GM18867 (cell line): ENCODE data around the gene GPR107.

Experiments
- ATAC-seq: cut with Tn5 transposase; IDR thresholded peaks from one replicate; pipeline ENCODE4 v1.9.1; 2021; ENCODE audit warnings: mild to moderate bottlenecking, moderate library complexity; ENCODE audit not compliant: unreplicated experiment

Gene GPR107

DNA sequence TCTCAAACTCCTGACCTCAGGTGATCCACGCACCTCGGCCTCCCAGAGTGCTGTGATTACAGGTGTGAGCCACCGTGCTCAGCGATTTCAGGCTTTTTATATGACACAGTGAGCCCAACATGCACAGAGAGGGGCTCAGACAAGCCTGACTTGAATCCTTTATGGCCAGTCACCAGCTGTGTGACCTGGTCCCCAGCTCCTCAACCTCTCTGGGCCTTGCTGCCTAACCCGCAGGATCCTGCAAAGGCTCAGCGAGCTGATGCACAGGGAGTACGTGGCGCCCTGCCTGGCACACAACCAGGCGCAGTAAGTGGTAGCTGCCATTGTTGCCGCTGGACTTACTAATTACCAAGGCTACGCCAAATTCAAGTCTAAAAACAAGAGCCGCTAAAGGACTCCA is 101.9 kb downstream of the GPR107 start:
- no peak for ATAC-seq

- ATAC-seq = no peak
These were observed 103.0 kb downstream of the GPR107 start for GRCh38 chr9:130156672-130157071.

DNA sequence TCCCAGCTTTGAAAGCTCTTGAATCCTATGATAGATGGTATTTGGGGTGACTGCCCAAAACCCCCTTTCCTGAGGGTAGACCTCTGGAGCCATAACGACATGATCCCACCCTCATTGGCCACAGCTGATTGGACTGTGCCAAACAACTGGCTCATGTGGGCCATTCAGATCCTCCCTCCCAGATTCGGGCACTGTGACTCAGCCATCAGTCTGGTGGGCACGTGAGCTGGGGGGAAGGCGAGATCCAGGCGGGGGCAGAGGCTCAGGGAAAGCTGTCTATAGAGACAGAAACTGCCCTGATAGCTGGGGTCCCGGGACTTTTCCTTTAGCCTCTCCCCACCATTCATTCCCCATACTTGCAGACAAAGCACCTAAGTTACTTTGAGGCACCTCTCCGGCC is 103.4 kb downstream of the GPR107 start:
- no peak for ATAC-seq

GRCh38 chr9:130158001-130158400 is 104.3 kb downstream of the GPR107 start:
- ATAC-seq = no peak

- no peak for ATAC-seq
These were observed 105.4 kb downstream of the GPR107 start for GRCh38 chr9:130159057-130159456.

DNA sequence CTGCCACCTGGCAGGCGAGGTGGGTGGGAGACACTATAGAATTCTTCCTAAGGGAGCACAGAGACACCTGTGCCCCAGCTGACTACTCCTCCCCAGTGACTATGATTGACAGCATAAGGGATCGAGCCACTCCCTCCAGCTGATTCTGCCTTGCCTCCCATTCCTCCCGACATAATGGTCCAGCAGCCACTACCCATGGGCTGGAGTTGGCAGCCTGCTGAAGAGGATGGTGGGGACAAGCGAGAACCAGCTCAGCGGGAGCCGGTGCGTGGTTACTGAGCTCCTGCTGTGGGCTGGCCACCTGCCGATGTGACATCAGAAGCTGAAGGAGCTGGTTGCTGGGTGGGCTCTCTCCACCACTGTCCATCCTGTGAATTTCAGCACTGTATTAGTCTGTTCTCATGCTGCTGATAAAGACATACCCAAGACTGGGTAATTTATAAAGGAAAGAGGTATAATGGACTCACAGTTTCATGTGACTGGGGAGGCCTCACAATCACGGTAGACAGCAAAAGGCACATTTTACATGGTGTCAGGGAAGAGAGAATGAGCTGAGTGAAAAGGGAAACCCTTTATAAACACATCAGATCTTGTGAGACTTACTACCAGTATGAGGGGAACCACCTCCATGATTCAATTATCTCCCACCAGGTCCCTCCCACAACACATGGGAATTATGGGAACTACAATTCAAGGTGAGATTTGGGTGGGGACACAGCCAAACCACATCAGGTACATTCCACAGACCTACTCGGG is 106.4 kb downstream of the GPR107 start:
- ATAC-seq = no peak

GRCh38 chr9:130160862-130161470 is 107.3 kb downstream of the GPR107 start:
- ATAC-seq = no peak

DNA sequence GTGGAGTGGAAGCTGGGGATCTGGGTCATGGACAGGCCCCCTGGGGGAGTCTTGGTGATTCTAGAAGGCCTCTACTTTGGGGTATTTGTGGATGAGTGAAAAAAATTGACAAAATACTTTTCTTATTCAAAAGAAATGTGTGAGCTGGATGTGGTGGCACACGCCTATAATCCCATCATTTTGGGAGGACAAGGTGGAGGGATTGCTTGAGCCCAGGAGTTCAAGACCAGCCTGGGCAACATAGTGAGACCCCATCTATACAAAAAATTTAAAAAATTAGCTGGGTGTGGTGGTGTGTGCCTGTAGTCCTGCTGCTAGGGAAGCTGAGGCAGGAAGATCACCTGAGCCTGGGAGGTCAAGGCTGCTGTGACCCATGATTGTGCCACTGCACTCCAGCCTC is 111.9 kb downstream of the GPR107 start:
- no peak for ATAC-seq

DNA sequence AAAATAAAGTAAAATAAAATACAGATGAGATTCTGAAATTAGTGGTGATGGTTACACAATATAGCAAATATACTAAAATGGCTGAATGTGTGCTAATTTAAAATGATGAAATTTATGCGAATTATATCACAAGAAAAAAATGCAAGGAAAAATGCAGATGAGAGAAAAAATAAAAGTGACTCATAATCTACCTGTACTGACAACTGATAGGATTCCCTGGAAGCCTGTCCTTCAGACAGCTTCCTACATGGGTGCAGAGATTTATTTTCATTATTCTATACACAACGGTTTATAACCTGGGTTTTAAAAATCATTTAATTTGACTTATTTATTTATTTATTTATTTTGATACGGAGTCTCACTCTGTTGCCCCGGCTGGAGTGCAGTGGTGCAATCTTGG is 112.7 kb downstream of the GPR107 start:
- ATAC-seq = no peak

GRCh38 chr9:130167927-130168326 is 114.2 kb downstream of the GPR107 start:
- ATAC-seq = no peak

GRCh38 chr9:130171226-130172148 is 117.8 kb downstream of the GPR107 start:
- no peak for ATAC-seq

DNA sequence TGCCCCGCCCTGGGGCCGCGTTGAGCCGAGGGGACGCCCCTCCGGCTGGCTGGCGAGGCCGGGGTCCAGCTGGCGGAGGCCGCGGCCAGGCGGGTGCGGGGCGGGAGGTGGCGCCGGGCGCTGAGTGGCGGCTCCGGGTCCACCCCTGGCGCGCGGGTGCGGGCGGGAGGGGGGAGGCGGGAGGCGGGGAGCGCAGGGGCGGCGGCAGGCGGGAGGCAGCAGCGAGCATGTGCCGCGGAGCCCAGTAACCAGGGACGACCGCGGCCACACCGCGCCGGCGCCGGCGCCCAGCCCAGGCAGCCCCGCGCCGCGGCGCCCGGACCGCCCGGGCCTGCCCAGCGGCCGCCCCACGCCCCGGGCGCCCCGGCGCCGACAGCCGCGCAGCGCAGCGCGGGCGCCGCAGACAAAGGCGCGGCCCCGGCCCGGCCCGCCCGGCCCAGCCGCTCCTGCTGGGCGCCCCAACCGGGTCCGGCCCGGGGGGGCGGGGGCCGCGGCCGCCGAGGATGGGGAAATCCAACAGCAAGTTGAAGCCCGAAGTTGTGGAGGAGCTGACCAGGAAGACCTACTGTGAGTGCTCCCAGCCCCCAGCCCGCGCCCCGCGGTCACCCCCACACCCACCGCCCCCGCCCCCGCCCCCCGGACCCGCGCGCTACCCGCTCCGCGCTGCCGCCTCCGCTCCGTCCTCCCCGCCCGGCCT is 118.6 kb downstream of the GPR107 start, which contains the start of gene NCS1:
TSS of gene NCS1 (plus strand) at position 244 of the 697 bp plus-strand sequence. CDS start at position 504, 260 bp downstream.
- ATAC-seq = no peak

DNA sequence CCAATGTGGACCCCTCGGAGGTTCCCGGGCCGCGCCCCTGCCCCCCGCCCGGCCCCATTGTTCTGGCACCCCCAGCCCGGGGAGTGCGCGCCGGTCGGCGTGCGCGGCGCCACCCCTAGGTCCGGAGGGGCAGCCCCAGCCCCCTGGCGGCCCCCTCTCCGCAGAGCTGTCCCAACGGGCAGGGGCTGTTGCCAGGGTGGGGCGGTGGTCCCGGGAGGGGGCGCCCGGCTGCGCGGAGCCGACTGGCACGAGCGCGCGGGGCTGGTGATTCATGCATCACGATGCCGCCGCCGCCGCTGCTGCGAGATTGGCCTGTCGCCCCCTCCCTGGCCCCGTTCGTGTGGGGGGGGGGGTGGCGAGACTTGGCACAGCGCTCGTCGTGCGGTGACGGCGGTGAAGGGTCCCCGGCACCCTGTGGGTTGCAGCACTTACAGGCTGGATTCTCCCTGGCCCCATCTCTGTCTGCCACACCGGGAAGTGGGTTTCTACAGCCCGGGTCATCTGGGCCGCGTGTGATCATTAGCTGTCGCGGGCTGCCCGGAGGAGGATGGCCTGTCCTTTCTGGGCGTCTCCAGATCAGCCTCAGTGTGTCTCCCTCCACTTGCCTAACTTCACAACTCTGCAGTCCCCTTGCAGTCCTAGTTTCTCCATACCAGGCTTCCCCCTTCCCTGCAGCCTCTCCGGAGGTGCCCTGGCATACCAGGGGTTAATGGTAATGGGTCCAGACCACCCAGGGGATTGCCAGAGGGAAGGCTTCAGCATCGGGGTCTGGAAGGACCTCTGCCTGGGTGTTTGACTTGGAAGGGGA is 119.4 kb downstream of the GPR107 start:
- no peak for ATAC-seq

DNA sequence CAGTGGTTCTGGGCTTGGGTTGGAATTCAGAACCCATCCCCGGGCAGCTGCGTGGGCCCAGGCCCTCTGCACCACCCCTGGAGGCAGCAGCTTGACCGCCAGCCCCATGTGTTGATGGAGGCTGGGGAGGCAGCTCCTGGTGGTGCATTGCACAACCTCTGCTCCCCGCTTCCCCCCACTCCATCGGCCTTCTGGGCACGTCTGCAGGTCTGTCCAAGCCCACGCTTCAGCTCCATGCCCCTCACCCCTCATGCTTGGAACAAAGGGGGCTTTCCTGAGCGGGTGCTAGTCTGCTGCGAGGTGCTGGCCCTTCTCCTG is 119.9 kb downstream of the GPR107 start:
- ATAC-seq = no peak

DNA sequence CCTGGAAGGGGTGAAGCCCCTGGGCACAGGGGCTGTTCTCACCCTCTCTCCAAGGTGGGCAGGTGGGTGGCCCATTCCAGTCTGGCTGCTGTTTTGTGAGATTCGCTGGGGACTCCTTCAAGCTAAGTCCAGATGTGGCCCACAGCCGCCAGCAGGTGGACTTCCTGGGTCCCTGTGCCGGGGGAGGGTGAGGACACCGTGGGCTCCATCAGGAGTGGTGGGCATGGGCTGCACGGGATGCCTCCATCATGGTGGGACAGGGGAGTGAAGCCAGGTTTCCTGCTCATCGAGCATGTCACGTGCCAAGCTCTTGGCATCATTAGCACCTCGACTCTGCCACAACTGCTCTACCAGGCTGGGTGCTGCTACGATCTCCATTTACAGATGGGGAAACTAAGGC is 120.3 kb downstream of the GPR107 start:
- no peak for ATAC-seq

- no peak for ATAC-seq
These were observed 121.2 kb downstream of the GPR107 start for GRCh38 chr9:130174920-130175321.

- ATAC-seq = no peak
These were observed 121.6 kb downstream of the GPR107 start for GRCh38 chr9:130175355-130175754.

GRCh38 chr9:130176760-130177159 is 123.1 kb downstream of the GPR107 start:
- no peak for ATAC-seq

DNA sequence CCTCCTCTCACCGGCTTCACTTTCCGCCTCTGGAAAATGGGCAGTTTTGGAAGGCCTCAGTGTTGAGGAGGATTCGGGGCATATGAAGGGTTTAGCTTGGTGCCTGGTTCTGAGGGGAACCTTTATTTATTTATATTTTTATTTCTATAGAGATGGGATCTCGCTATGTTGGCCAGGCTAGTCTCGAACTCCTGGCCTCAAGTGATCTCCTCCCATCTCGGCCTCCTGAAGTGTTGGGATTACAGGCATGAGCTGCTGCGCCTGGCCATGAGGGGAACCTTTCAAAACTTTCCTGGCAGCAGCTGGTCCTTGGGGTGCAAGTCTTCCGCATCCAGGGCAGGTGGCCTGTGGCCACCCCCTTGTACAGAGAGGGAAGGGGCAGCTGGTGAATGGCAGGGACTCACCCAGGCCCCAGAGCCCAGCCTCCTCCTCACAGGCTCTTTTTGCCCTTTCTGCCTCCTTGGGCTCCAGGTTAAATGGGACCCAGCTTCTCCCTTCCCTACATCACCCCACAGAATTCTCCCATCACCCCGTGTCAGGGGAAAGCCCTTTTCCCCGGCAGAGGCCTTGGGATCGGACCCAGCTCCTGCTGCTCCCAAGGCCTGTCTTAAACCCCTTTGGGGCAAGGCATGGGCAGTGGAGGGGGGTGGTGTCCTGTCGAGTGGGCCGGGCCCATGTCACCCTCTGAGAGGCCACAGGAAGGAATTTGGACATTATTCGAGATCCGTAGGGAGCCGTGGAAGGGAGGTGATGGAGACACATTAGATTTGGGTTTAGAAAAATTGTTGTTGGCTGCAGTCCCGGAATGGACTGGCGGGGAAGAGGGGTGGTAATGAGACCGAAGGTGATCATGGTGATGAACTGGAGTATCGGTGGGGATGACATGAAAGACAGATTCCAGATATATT is 124.4 kb downstream of the GPR107 start:
- no peak for ATAC-seq
